Renal cortical epithelial cell (primary cell): ENCODE results near the gene SMC4. TPM values are rescaled to one million over a fixed set of nuclear protein-coding genes. Genes with fewer than 3 reads are reported as not detected.

Experiments used
- DNase-seq: peaks from one replicate; pipeline ENCODE4 v3.0.0-alpha.2; 2011; ENCODE audit warnings: low read depth
- total RNA-seq: library from RNA; depleted of rRNA; stranded (reverse); fragments of >200 nt; gene quantifications from 2 replicates; pipeline ENCODE4 v1.2.3, GENCODE V29; 2014

The SMC4 gene
- total RNA-seq, 1 donor from 2014 or later = 32.3 TPM

- no peak for DNase-seq
Observed at GRCh38 chr3:160394009-160394392, 5.4 kb upstream of the SMC4 start.

DNA sequence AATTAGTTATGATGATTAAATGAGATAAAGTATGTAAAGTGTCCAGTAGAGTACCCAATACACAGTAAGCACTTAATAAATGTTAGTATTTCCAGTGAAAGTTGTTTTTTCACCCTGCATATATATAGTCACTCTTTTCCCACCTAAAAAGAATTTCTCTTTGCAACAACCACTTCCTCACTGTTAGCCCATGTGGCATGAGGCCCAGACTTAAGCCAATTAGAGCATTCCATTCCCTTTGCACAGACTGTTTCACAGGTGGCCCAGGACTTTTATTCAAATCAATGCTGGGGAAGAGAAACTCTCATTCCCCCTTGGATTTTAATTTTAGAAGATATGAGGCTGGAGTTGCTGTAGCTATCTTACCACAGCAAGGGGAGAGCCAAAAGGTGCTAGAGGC is 4.2 kb upstream of the SMC4 start:
- DNase-seq = peak; percentile 73

- DNase-seq = no peak
Observed at GRCh38 chr3:160398820-160399124, 678 bp upstream of the SMC4 start.

- peak; percentile 36 for DNase-seq
Observed at GRCh38 chr3:160400030-160400701, 716 bp downstream of the SMC4 start.

DNA sequence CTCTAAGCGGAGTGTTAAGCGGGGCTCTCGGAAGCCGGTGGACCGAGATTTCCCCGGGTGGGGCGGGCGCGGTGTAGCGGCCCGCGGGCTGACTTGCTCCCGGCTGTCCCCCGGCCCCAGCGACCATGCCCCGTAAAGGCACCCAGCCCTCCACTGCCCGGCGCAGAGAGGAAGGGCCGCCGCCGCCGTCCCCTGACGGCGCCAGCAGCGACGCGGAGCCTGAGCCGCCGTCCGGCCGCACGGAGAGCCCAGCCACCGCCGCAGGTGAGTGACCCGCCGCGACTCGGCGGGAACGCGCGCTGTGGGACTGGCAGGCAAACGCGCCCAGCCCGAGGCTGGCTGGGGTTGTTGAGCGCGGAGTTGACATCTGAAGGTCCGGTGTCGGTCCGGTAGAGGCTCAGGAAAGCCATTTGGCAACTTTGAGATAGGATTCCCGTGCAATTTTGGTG is 1.3 kb downstream of the SMC4 start:
- no peak for DNase-seq

- peak; percentile 51 for DNase-seq
Observed at GRCh38 chr3:160401291-160402095, 2.0 kb downstream of the SMC4 start.

DNA sequence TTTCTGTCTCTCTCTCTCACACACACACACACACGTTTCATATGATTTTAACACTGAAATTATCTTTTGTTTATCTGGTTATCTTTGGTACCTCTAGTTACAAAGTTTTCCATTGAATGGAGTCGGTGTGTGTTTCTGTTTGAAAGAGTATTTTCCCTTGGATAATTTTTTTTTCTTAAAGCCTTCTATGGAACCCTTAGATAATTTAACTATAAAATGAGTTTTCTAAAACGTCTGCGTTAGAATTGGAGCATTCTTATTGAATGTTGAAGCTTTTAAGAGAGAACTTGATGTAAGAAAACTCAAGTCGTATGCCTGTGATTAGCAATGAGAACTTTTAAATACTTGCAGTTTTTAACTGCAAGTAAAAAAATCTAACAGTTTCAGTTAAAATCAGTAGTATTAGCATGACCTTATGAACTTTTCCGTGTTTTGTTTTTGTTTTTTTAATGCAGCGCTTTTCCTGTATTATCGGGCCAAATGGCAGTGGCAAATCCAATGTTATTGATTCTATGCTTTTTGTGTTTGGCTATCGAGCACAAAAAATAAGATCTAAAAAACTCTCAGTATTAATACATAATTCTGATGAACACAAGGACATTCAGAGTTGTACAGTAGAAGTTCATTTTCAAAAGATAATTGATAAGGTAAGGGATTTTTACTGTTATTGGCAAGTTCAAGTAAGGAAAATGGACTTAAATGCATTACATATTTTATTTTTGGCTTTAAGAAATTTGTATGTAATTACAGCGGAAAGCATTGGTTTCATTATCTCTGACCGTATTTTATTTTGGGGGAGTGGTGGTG is 3.0 kb downstream of the SMC4 start:
- DNase-seq = no peak

GRCh38 chr3:160403028-160403545 is 3.6 kb downstream of the SMC4 start:
- DNase-seq = no peak

- no peak for DNase-seq
Observed at GRCh38 chr3:160403796-160404470, 4.5 kb downstream of the SMC4 start.

- no peak for DNase-seq
Observed at GRCh38 chr3:160409812-160410610, 10.6 kb downstream of the SMC4 start.

GRCh38 chr3:160412477-160412876 is 13.0 kb downstream of the SMC4 start:
- DNase-seq = no peak

GRCh38 chr3:160413613-160414248 is 14.3 kb downstream of the SMC4 start:
- DNase-seq = peak; percentile 82

DNA sequence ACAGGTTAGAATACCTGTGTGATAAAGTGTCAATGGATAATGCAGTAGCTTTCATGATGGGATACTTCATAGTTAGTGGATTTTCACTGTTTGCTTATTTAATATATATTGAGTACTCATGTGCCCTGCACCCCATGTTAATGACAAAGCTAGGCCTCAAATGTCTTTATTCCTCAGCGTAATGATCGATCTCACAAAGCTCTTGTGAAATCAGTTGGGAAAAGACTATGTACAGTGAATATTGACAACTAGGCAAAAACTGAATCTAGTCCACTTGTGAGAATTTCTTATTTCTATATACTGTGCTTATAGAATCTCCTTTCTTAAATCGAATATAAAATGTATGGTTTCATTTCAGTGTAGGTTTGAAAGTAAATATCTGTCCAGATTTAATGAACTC is 17.9 kb downstream of the SMC4 start:
- no peak for DNase-seq

GRCh38 chr3:160427832-160428424 is 28.5 kb downstream of the SMC4 start:
- no peak for DNase-seq

GRCh38 chr3:160434071-160434470 is 34.6 kb downstream of the SMC4 start:
- peak; percentile 30 for DNase-seq

DNA sequence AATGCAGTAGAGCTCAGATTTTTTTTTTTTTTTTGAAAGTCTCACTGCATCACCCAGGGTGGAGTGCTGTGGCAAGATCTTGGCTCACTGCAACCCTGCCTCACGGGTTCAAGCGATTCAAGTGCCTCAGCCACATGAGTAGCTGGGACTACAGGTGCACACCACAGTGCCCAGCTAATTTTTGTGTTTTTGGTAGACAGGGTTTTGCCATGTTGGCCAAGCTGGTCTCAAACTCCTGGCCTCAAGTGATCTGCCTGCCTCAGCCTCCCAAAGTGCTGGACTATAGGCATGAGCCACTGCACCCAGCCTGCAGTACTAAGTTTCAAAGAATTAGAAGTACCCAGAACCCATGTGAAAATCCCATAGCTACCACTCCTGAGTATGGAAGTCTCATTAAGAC is 35.6 kb downstream of the SMC4 start:
- no peak for DNase-seq

DNA sequence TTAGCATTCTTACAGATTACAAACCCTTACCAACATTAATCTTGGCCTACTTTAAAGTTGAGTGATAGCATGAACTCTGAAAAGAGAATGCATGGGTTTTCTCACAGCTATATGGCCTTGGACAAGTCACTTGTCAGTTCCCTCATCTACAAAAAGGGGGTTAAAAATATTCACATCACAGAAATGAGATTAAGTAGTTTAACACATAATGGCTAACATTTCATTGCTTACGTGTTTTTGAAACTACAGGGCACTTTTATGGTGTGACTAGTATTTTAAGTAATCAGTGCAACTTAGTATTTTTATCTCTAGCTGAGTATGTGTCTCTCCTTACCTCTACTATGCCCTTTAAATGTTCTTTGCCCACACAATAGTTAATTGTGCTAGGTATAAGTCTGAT is 36.3 kb downstream of the SMC4 start:
- no peak for DNase-seq

DNA sequence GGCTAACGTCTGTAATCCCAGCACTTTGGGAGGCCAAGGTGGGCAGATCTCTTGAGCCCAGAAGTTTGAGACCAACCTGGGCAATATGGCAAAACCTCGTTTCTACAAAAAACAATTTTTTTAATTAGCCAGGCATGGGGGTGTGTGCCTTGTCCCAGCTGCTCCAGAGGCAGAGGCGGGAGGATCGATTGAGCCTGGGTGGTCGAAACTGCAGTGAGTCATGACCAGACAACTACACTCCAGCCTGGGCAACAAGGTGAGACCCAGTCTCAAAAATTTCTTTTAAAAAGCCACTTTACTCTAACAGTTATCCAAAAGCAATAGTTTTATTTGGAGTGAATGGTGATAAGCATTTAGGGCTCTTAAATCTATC is 37.6 kb downstream of the SMC4 start:
- DNase-seq = no peak

DNA sequence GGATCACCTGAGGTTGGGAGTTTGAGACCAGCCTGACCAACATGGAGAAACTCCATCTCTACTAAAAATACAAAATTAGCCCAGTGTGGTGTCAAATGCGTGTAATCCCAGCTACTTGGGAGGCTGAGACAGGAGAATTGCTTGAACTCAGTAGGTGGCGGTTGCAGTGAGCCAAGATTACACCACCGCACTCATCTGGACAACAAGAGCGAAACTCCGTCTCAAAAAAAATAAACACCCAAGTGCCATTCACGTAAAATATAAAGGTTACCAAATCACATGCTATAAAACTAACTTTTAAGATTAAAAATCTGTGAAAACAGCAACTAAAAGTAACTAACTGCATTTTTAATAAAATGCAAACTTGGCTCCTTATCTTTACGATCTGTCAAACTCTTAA is 41.2 kb downstream of the SMC4 start:
- DNase-seq = no peak

GRCh38 chr3:160444411-160444810 is 45.0 kb downstream of the SMC4 start:
- DNase-seq = no peak
